Suprapubic skin (tissue), 4 donors: ENCODE results near the gene SLC35A5.

Experiments used
- CTCF ChIP-seq, 2 donors: fragments of 200-600 bp in 1 of 2; fragments of 450-650 bp in 1 of 2; sonication (generic) in 1 of 2; IDR thresholded peaks; one replicate each; pipeline ENCODE4 v1.5.1; 2016 to 2019; ENCODE audit warnings: antibody characterized with exemption in 2 of 2, mild to moderate bottlenecking in 1 of 2, moderate library complexity in 1 of 2
- EP300 ChIP-seq: sonication (generic); formaldehyde crosslinking; IDR thresholded peaks from one replicate; pipeline ENCODE4 v1.6.1; 2017; ENCODE audit warnings: antibody characterized with exemption
- POLR2AphosphoS5 ChIP-seq, 3 donors: sonication (generic); formaldehyde crosslinking; IDR thresholded peaks; one replicate each; pipeline ENCODE4 v1.6.1; 2017; ENCODE audit warnings: antibody characterized with exemption in 3 of 3

DNA sequence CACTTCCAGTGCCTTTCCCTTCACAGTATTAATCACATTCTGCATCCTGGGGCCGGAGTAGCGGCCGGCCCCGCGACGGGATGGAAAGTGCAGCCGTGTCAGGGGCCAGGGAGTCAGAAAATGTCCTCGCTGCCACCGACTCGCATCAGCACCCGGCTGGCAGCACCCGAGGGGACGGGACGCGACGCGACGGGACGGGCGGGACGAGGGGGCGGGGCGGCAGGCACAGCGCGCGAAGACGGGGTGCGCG is 436 bp upstream of the SLC35A5 start:
- no peak for TF ChIP-seq POLR2AphosphoS5 (IDR thresholded peaks at IDR 0.05)
- no peak for TF ChIP-seq CTCF (IDR thresholded peaks at IDR 0.05)
- no peak for TF ChIP-seq EP300
